Measurements from ENCODE around the gene TNNT1. TPM values are rescaled to one million over a fixed set of nuclear protein-coding genes. Genes with fewer than 3 reads are reported as not detected.

Gene TNNT1
- total RNA-seq, 2 donors from 2014 or later, result 0.49 to 1.3 TPM

- Mint-ChIP-seq H3K4me1 (ENCODE audit: low read depth) (peaks cover 2% of the 10 kb centered on the region), H3K4me3 (peak overlapping the region in 1 of 2 donors; percentile 52), H3K27me3 (ENCODE audit: low read depth) (peaks cover 45% of the 10 kb centered on the region), H3K27ac (no peak overlapping the region), H3K9me3 (no peaks in the 10 kb centered on the region), H3K36me3 (ENCODE audit: insufficient read depth in 2 of 2) (no peaks in the 10 kb centered on the region)
- peak; percentile 42 to 44 for DNase-seq
- peak; percentile 30 to 40 for ATAC-seq (replicated peaks in 1 of 2)
These were observed 2.8 kb downstream of the TNNT1 start for GRCh38 chr19:55146078-55146704.

DNA sequence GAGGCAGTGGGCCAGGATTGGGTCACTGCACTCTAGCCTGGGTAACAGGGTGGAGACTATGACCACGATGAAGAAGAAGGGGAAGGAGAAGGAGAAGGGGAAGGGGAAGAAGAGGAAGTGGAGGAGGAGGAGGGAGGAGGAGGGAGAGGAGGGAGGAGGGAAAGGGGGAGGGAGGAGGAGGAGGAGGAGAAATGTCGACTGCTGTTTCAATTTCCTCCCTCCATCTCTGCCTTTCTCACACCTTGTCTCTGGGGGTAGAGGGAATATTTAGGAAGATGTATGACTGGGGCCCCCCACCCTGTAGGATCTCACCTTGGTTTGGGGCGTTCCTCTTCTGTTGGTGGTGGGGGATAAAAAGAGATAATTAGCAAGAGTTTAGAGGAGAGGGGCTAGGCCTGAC lies 3.8 kb downstream of the TNNT1 start:
- Mint-ChIP-seq H3K9me3 (no peaks in the 10 kb centered on the region), H3K4me1 (ENCODE audit: low read depth) (peaks cover 5% of the 10 kb centered on the region), H3K27me3 (ENCODE audit: low read depth) (peaks cover 45% of the 10 kb centered on the region), H3K36me3 (ENCODE audit: insufficient read depth in 2 of 2) (no peaks in the 10 kb centered on the region), H3K4me3 (no peak overlapping the region), H3K27ac (no peak overlapping the region)
- DNase-seq (no peak), ATAC-seq (replicated peaks in 1 of 2) (no peak)

GRCh38 chr19:55141696-55142095 lies 7.3 kb downstream of the TNNT1 start:
- H3K27ac Mint-ChIP-seq, result no peak overlapping the region
- peaks cover 29% of the 10 kb centered on the region for H3K27me3 Mint-ChIP-seq (ENCODE audit: low read depth)
- no peak overlapping the region for H3K4me3 Mint-ChIP-seq
- DNase-seq (no peak), ATAC-seq (replicated peaks in 1 of 2) (no peak)
- H3K36me3 Mint-ChIP-seq (ENCODE audit: insufficient read depth in 2 of 2), result no peaks in the 10 kb centered on the region
- no peaks in the 10 kb centered on the region for H3K9me3 Mint-ChIP-seq
- peaks cover 5% of the 10 kb centered on the region for H3K4me1 Mint-ChIP-seq (ENCODE audit: low read depth)

DNA sequence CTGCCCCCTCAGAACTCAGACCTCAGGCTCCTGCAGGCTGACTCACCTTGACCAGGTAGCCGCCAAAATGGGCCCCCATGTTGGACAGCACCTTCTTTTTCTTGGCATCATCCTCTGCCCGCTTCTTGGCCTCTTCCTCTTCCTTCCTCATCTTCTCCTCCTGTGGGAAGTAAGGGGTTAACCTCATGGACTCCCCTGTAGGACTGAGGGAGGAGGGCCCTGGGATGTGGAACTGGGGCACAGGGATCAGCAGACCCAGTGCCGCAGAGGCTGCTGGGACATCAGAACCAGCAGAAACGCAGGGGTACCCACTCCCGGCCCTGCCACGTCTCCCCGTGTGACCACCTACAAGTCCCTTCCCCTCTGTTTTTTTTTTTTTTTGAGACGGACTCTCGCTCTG lies 11.1 kb downstream of the TNNT1 start:
- H3K27me3 Mint-ChIP-seq (ENCODE audit: low read depth), result peaks cover 9% of the 10 kb centered on the region
- no peak overlapping the region for H3K4me3 Mint-ChIP-seq
- H3K27ac Mint-ChIP-seq, result no peak overlapping the region
- no peaks in the 10 kb centered on the region for H3K9me3 Mint-ChIP-seq
- ATAC-seq (replicated peaks in 1 of 2) (no peak), DNase-seq (no peak)
- H3K4me1 Mint-ChIP-seq (ENCODE audit: low read depth), result peaks cover 5% of the 10 kb centered on the region
- H3K36me3 Mint-ChIP-seq (ENCODE audit: insufficient read depth in 2 of 2), result no peaks in the 10 kb centered on the region

DNA sequence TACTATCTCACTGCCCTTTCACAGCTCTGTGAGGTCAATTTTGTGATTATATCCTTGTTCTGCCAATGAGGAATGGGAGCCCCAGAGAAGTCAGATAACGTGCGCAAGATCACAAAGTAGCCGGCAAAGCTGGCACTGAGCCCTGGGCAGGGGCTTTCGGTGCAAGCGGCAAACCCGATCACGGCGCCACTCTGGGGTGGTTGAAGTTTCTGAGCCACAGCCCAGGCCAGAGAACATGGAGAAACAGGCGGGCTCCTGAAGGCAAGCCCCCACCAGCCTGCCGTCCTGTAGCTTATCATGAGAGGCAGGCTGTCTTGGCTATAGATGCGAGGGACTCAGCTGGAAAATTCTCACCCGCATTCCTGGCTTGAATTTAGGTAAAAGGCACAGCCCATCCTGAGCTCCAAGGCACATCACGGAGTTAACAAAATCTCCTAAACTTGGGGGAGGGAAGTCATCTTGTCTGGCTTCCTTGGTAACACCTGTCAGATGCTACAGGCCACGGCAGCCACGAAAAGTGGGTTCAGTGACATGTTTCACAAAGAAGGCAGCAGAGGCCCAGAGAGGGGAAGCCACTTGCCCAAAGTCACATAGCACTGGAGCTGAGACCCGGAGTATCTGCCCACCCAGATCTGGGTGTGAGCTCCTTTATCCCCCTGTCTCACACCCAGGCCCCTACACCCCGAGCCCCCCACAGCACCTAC lies 12.5 kb downstream of the TNNT1 start:
- Mint-ChIP-seq H3K27me3 (ENCODE audit: low read depth) (peaks cover 16% of the 10 kb centered on the region), H3K9me3 (no peaks in the 10 kb centered on the region)
- no peak for ATAC-seq (replicated peaks in 1 of 2)

GRCh38 chr19:55134736-55135135 lies 14.3 kb downstream of the TNNT1 start:
- H3K36me3 Mint-ChIP-seq (ENCODE audit: insufficient read depth in 2 of 2), result no peaks in the 10 kb centered on the region
- no peaks in the 10 kb centered on the region for H3K4me1 Mint-ChIP-seq (ENCODE audit: low read depth)
- ATAC-seq (replicated peaks in 1 of 2), result no peak
- H3K9me3 Mint-ChIP-seq, result no peaks in the 10 kb centered on the region
- no peak for DNase-seq
- no peak overlapping the region for H3K4me3 Mint-ChIP-seq
- H3K27ac Mint-ChIP-seq, result no peak overlapping the region
- H3K27me3 Mint-ChIP-seq (ENCODE audit: low read depth), result peaks cover 27% of the 10 kb centered on the region

More for the DNA sequence above, 12.5 kb downstream of the TNNT1 start:
- no peaks in the 10 kb centered on the region for H3K36me3 Mint-ChIP-seq (ENCODE audit: insufficient read depth in 2 of 2)
- peaks cover 5% of the 10 kb centered on the region for H3K4me1 Mint-ChIP-seq (ENCODE audit: low read depth)
- H3K27ac Mint-ChIP-seq, result no peak overlapping the region
- no peak for DNase-seq
- no peak overlapping the region for H3K4me3 Mint-ChIP-seq

DNA sequence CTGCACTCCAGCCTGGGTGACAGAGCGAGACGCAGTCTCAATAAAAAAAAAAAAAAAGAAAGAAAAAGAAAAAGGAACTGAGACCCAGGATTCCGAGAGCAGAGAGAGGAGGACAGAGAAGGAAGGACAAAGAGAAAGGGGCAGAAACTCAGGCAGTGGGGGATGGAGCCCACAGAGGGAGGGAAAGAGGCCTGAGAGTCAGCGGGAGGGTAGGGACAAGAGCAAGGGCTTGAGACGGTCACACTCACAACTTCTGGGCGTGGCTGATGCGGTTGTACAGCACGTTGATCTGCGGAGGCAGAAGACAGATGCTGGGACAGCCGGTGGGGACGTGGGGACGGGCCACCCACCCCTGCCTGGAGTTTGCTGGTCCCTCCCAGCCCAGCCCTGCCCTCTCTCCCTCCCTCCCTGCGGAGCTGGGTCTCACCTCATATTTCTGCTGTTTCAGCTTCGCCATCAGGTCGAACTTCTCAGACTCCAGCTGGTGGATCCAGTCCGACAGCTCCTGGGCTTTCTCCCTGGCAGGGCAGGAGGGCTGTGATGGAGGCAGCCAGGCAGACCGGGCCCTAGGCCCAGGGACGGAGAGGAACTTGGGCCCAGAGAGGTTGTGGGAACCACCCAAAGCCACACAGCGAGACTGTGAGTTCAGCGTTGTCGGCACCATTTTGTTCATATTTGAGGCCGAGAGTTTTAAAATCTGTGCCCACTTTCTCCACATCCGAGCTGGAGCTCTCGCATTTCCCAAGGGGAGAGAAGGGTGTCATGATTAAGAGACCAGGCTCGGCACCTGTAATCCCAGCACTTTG lies 15.2 kb downstream of the TNNT1 start:
- H3K36me3 Mint-ChIP-seq (ENCODE audit: insufficient read depth in 2 of 2), result no peaks in the 10 kb centered on the region
- ATAC-seq (replicated peaks in 1 of 2) (no peak), DNase-seq (no peak)
- no peaks in the 10 kb centered on the region for H3K9me3 Mint-ChIP-seq
- H3K4me1 Mint-ChIP-seq (ENCODE audit: low read depth), result no peaks in the 10 kb centered on the region
- H3K27ac Mint-ChIP-seq, result no peak overlapping the region
- peaks cover 27% of the 10 kb centered on the region for H3K27me3 Mint-ChIP-seq (ENCODE audit: low read depth)
- H3K4me3 Mint-ChIP-seq, result no peak overlapping the region

- Mint-ChIP-seq H3K36me3 (ENCODE audit: insufficient read depth in 2 of 2) (no peaks in the 10 kb centered on the region), H3K27ac (no peak overlapping the region), H3K27me3 (ENCODE audit: low read depth) (peaks cover 27% of the 10 kb centered on the region), H3K9me3 (no peaks in the 10 kb centered on the region), H3K4me1 (ENCODE audit: low read depth) (no peaks in the 10 kb centered on the region), H3K4me3 (no peak overlapping the region)
- ATAC-seq (replicated peaks in 1 of 2) (no peak), DNase-seq (no peak)
These were observed 16.4 kb downstream of the TNNT1 start for GRCh38 chr19:55132453-55133129.

DNA sequence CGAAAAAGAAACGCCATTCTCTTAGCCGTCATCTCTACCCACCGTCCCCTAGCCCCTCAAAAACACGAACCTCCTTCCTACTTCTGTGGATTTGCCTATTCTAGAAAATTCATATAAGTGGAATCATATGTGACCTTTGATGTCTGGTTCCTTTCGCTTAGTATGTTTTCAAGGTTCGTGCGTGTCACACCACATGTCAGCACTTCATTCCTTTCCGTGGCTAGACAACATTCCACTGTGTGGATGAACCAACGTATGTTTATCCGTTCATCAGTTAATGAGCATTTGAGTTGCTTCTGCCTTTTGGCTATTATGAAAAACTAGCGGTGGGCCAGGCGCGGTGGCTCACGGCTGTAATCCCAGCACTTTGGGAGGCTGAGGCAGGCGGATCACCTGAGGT lies 17.6 kb downstream of the TNNT1 start:
- no peak for DNase-seq
- H3K4me1 Mint-ChIP-seq (ENCODE audit: low read depth), result no peaks in the 10 kb centered on the region
- no peak overlapping the region for H3K4me3 Mint-ChIP-seq
- H3K9me3 Mint-ChIP-seq, result no peaks in the 10 kb centered on the region
- H3K27ac Mint-ChIP-seq, result no peak overlapping the region
- no peak for ATAC-seq (replicated peaks in 1 of 2)
- H3K36me3 Mint-ChIP-seq (ENCODE audit: insufficient read depth in 2 of 2), result no peaks in the 10 kb centered on the region
- H3K27me3 Mint-ChIP-seq (ENCODE audit: low read depth), result peaks cover 34% of the 10 kb centered on the region

- Mint-ChIP-seq H3K36me3 (ENCODE audit: insufficient read depth in 2 of 2) (peaks cover 9 to 10% of the 10 kb centered on the region in 2 donors), H3K9me3 (no peaks in the 10 kb centered on the region), H3K27ac (no peak overlapping the region), H3K4me1 (ENCODE audit: low read depth) (peaks cover 55% of the 10 kb centered on the region), H3K27me3 (ENCODE audit: low read depth) (peaks cover 14% of the 10 kb centered on the region), H3K4me3 (peak overlapping the region; percentile 97)
- no peak for ATAC-seq (replicated peaks in 1 of 2)
- DNase-seq, result no peak
These were observed 30.0 kb downstream of the TNNT1 start for GRCh38 chr19:55119053-55119452.

GRCh38 chr19:55118401-55118991 lies 30.5 kb downstream of the TNNT1 start:
- no peak for ATAC-seq (replicated peaks in 1 of 2)
- H3K4me1 Mint-ChIP-seq (ENCODE audit: low read depth), result peaks cover 55% of the 10 kb centered on the region
- H3K27ac Mint-ChIP-seq, result peak overlapping the region; percentile 97
- H3K9me3 Mint-ChIP-seq, result no peaks in the 10 kb centered on the region
- peaks cover 9 to 10% of the 10 kb centered on the region in 2 donors for H3K36me3 Mint-ChIP-seq (ENCODE audit: insufficient read depth in 2 of 2)
- DNase-seq, result peak in 1 of 2 donors; percentile 35
- peaks cover 9% of the 10 kb centered on the region for H3K27me3 Mint-ChIP-seq (ENCODE audit: low read depth)
- H3K4me3 Mint-ChIP-seq, result peak overlapping the region; percentile 97

DNA sequence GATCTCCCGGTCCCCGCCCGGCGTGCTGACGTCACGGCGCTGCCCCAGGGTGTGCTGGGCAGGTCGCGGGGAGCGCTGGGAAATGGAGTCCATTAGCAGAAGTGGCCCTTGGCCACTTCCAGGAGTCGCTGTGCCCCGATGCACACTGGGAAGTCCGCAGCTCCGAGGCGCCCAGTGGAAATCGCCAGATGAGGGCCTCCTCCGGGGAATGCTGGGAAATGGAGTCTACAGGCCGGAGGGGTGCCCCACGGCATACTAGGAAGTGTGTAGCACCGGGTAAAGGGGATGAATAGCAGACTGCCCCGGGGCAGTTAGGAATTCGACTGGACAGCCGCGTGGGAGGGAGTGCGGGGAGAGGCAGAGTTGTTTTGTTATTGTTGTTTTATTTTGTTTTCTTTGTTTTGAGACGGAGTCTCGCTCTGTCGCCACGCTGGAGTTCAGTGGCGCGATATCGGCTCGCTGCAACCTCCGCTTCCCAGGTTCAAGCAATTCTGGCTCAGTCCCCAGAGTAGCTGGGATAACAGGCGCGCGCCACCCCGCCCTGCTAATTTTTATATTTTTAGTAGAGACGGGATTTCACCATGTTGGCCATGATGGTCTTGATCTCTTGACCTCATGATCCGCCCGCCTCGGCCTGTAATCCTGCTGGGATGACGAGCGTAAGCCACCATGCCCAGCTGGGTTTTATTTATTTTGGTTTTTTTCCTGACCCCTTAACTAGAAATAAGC lies 31.2 kb downstream of the TNNT1 start:
- ATAC-seq (replicated peaks in 1 of 2), result peak; percentile 94 to 96
- H3K9me3 Mint-ChIP-seq, result no peaks in the 10 kb centered on the region

More for the DNA sequence above, 31.2 kb downstream of the TNNT1 start:
- Mint-ChIP-seq H3K4me1 (ENCODE audit: low read depth) (peaks cover 55% of the 10 kb centered on the region), H3K4me3 (peak overlapping the region; percentile 97), H3K27me3 (ENCODE audit: low read depth) (peaks cover 5% of the 10 kb centered on the region), H3K27ac (peak overlapping the region; percentile 97), H3K36me3 (ENCODE audit: insufficient read depth in 2 of 2) (peaks cover 9 to 10% of the 10 kb centered on the region in 2 donors)
- peak; percentile 97 to 98 for DNase-seq
